GM12873 (cell line): Measurements from ENCODE around the gene PABPN1L.

ENCODE experiments used
- CTCF ChIP-seq: IDR thresholded peaks from 2 replicates; pipeline ENCODE4 v1.5.1; 2012; ENCODE audit warnings: low read depth, mild to moderate bottlenecking, moderate library complexity, low read length, control low read depth; ENCODE audit not compliant: insufficient read depth; ENCODE audit errors: missing control alignments

Gene PABPN1L

GRCh38 chr16:88875703-88876234, 9.3 kb upstream of the PABPN1L start:
- TF ChIP-seq CTCF, result no peak

- no peak for TF ChIP-seq CTCF
Measured at GRCh38 chr16:88874938-88875599, 8.6 kb upstream of the PABPN1L start.

- TF ChIP-seq CTCF, result no peak
Measured at GRCh38 chr16:88872650-88873331, 6.3 kb upstream of the PABPN1L start.

GRCh38 chr16:88871730-88872416, 5.4 kb upstream of the PABPN1L start:
- TF ChIP-seq CTCF, result no peak

- no peak for TF ChIP-seq CTCF
Measured at GRCh38 chr16:88871349-88871702, 4.9 kb upstream of the PABPN1L start.

- no peak for TF ChIP-seq CTCF
Measured at GRCh38 chr16:88870608-88871348, 4.3 kb upstream of the PABPN1L start.

GRCh38 chr16:88869673-88869980, 3.2 kb upstream of the PABPN1L start:
- TF ChIP-seq CTCF, result no peak
